ENCODE data around the gene TIGD2. TPM values are rescaled to one million over a fixed set of nuclear protein-coding genes. Genes with fewer than 3 reads are reported as not detected.

Gene TIGD2
- total and polyA plus RNA-seq, 9 of the 15 experiments (the other 6 are each of a cell fraction or from before 2014, with no cell fraction given), result 3.6 to 15.0 (median 9.8) TPM

GRCh38 chr4:89110986-89111832, at the start of gene TIGD2 (continued):
- TF ChIP-seq MGA (IDR thresholded peaks at IDR 0.05), result peak; percentile 99
- no peak for TF ChIP-seq NFRKB (IDR thresholded peaks at IDR 0.05; ENCODE audit: low read depth)
- no peak for TF ChIP-seq ZNF780A (CRISPR knock-in tag; IDR thresholded peaks at IDR 0.05)
- TF ChIP-seq, protein P1, sequence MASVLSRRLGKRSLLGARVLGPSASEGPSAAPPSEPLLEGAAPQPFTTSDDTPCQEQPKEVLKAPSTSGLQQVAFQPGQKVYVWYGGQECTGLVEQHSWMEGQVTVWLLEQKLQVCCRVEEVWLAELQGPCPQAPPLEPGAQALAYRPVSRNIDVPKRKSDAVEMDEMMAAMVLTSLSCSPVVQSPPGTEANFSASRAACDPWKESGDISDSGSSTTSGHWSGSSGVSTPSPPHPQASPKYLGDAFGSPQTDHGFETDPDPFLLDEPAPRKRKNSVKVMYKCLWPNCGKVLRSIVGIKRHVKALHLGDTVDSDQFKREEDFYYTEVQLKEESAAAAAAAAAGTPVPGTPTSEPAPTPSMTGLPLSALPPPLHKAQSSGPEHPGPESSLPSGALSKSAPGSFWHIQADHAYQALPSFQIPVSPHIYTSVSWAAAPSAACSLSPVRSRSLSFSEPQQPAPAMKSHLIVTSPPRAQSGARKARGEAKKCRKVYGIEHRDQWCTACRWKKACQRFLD (CRISPR knock-in tag; IDR thresholded peaks at IDR 0.05), result no peak; the same call in none of the 2 replicates
- peak; percentile 83 for TF ChIP-seq POLR2B (IDR thresholded peaks at IDR 0.05; ENCODE audit: low read depth, partially characterized antibody)
- TF ChIP-seq IFI16 (CRISPR knock-in tag; IDR thresholded peaks at IDR 0.05), result no peak
- peak; percentile 97; the same call in 1 of the 2 replicates for TF ChIP-seq KAT7 (CRISPR knock-in tag; IDR thresholded peaks at IDR 0.05; ENCODE audit: borderline replicate concordance)
- TF ChIP-seq SMAD3 (CRISPR knock-in tag; conservative IDR thresholded peaks at IDR 0.05), result no peak
- TF ChIP-seq RBM15 (IDR thresholded peaks at IDR 0.05; ENCODE audit: insufficient read depth, low read length), result no peak
- peak; percentile 50 to 68 for TF ChIP-seq RAD21 (CRISPR knock-in tag; conservative IDR thresholded peaks at IDR 0.05 in 1 of 2, IDR thresholded peaks at IDR 0.05 in 1 of 2)
- TF ChIP-seq, protein P2, sequence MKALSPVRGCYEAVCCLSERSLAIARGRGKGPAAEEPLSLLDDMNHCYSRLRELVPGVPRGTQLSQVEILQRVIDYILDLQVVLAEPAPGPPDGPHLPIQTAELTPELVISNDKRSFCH (CRISPR knock-in tag; IDR thresholded peaks at IDR 0.05), result no peak
- TF ChIP-seq, protein P2 (tag; IDR thresholded peaks at IDR 0.05), result 0 out of 2 replicates have a peak, but pooled peaks have one; percentile 14
